Chondrocyte (in vitro differentiated cells): Measurements from ENCODE around the gene ELMO3. TPM values are rescaled to one million over a fixed set of nuclear protein-coding genes. Genes with fewer than 3 reads are reported as not detected.

ENCODE experiments used
- DNase-seq: peaks from one replicate; pipeline ENCODE4 v3.0.0; 2021; ENCODE audit warnings: mixed read lengths, low spot score
- H3K27ac Mint-ChIP-seq: one replicate; pipeline ENCODE4 v1.8.0; 2021; ENCODE audit warnings: mild to moderate bottlenecking, moderate library complexity, mixed read lengths; ENCODE audit not compliant: unreplicated experiment
- H3K27me3 Mint-ChIP-seq: 2 replicates; pipeline ENCODE4 v1.8.0; 2021; ENCODE audit warnings: low read depth, mixed read lengths
- H3K36me3 Mint-ChIP-seq: 2 replicates; pipeline ENCODE4 v1.8.0; 2021; ENCODE audit warnings: low read depth, mixed read lengths
- H3K4me1 Mint-ChIP-seq: 2 replicates; pipeline ENCODE4 v1.8.0; 2021; ENCODE audit warnings: low read depth, mild to moderate bottlenecking, mixed read lengths
- H3K4me3 Mint-ChIP-seq: one replicate; pipeline ENCODE4 v1.8.0; 2021; ENCODE audit warnings: mild to moderate bottlenecking, moderate library complexity, mixed read lengths; ENCODE audit not compliant: unreplicated experiment
- H3K9me3 Mint-ChIP-seq: 2 replicates; pipeline ENCODE4 v1.8.0; 2021; ENCODE audit warnings: low read depth, mixed read lengths
- CTCF ChIP-seq: fragments of 200-600 bp; sonication (generic); IDR thresholded peaks from 2 replicates; pipeline ENCODE4 v1.5.0; 2021; ENCODE audit warnings: antibody characterized with exemption, mild to moderate bottlenecking, moderate library complexity
- total RNA-seq: library from RNA; stranded (reverse); gene quantifications from 3 replicates; pipeline ENCODE4 v1.2.1, GENCODE V29; 2021

The ELMO3 gene
- total RNA-seq, 1 donor from 2014 or later = 1.1 TPM

GRCh38 chr16:67179421-67180080 lies 19.4 kb upstream of the ELMO3 start:
- H3K9me3 Mint-ChIP-seq = no peaks in the 10 kb centered on the region
- no peak overlapping the region for H3K4me3 Mint-ChIP-seq
- no peaks in the 10 kb centered on the region for H3K27me3 Mint-ChIP-seq
- no peak for DNase-seq
- H3K27ac Mint-ChIP-seq = no peak overlapping the region
- H3K36me3 Mint-ChIP-seq = peaks cover 1% of the 10 kb centered on the region
- peak; percentile 48 for TF ChIP-seq CTCF
- peaks cover 17% of the 10 kb centered on the region for H3K4me1 Mint-ChIP-seq

- TF ChIP-seq CTCF = no peak
- Mint-ChIP-seq H3K27me3 (no peaks in the 10 kb centered on the region), H3K4me3 (no peak overlapping the region), H3K4me1 (peaks cover 19% of the 10 kb centered on the region), H3K27ac (no peak overlapping the region), H3K36me3 (peaks cover 1% of the 10 kb centered on the region), H3K9me3 (no peaks in the 10 kb centered on the region)
- DNase-seq = no peak
These were observed 18.8 kb upstream of the ELMO3 start for GRCh38 chr16:67180166-67180565.

GRCh38 chr16:67181346-67181745 lies 17.6 kb upstream of the ELMO3 start:
- H3K36me3 Mint-ChIP-seq = peaks cover 1% of the 10 kb centered on the region
- H3K27me3 Mint-ChIP-seq = no peaks in the 10 kb centered on the region
- no peak for DNase-seq
- peaks cover 22% of the 10 kb centered on the region for H3K4me1 Mint-ChIP-seq
- no peak overlapping the region for H3K4me3 Mint-ChIP-seq
- TF ChIP-seq CTCF = no peak
- H3K9me3 Mint-ChIP-seq = no peaks in the 10 kb centered on the region
- no peak overlapping the region for H3K27ac Mint-ChIP-seq

- H3K27me3 Mint-ChIP-seq = no peaks in the 10 kb centered on the region
- H3K27ac Mint-ChIP-seq = no peak overlapping the region
- TF ChIP-seq CTCF = no peak
- peaks cover 21% of the 10 kb centered on the region for H3K4me1 Mint-ChIP-seq
- H3K36me3 Mint-ChIP-seq = peaks cover 1% of the 10 kb centered on the region
- no peaks in the 10 kb centered on the region for H3K9me3 Mint-ChIP-seq
- no peak overlapping the region for H3K4me3 Mint-ChIP-seq
- no peak for DNase-seq
These were observed 16.6 kb upstream of the ELMO3 start for GRCh38 chr16:67182288-67182687.

GRCh38 chr16:67183284-67183626 lies 15.7 kb upstream of the ELMO3 start:
- Mint-ChIP-seq H3K27ac (no peak overlapping the region), H3K9me3 (no peaks in the 10 kb centered on the region), H3K27me3 (no peaks in the 10 kb centered on the region), H3K36me3 (peaks cover 1% of the 10 kb centered on the region), H3K4me1 (peaks cover 15% of the 10 kb centered on the region), H3K4me3 (no peak overlapping the region)
- DNase-seq = no peak
- no peak for TF ChIP-seq CTCF
